GM18526 (cell line): ENCODE data around the gene NECAB2.

Source experiments
- POLR2A ChIP-seq: IDR thresholded peaks from 3 replicates; pipeline ENCODE4 v1.6.1; 2011; ENCODE audit not compliant: insufficient read length; ENCODE audit errors: extremely low read depth

The NECAB2 gene

GRCh38 chr16:83967838-83968305 is at the start of gene NECAB2:
NECAB2 (plus strand) TSS chr16:83968244; CDS start chr16:83968649, 405 bp downstream.
- TF ChIP-seq POLR2A, result no peak

- no peak for TF ChIP-seq POLR2A
These were observed 47.1 kb upstream of the NECAB2 start for GRCh38 chr16:83920894-83921491.

- TF ChIP-seq POLR2A, result no peak
These were observed 44.3 kb upstream of the NECAB2 start for GRCh38 chr16:83923581-83924365.

- TF ChIP-seq POLR2A, result no peak
These were observed 43.4 kb upstream of the NECAB2 start for GRCh38 chr16:83924686-83925085.

GRCh38 chr16:83925095-83925905 is 42.7 kb upstream of the NECAB2 start:
- no peak for TF ChIP-seq POLR2A

GRCh38 chr16:83925957-83926725 is 41.9 kb upstream of the NECAB2 start:
- no peak for TF ChIP-seq POLR2A

- TF ChIP-seq POLR2A, result no peak
These were observed 41.2 kb upstream of the NECAB2 start for GRCh38 chr16:83926726-83927397.

GRCh38 chr16:83928341-83929055 is 39.5 kb upstream of the NECAB2 start:
- TF ChIP-seq POLR2A, result no peak

GRCh38 chr16:83929811-83930555 is 38.1 kb upstream of the NECAB2 start:
- TF ChIP-seq POLR2A, result no peak

GRCh38 chr16:83930730-83931500 is 37.1 kb upstream of the NECAB2 start:
- no peak for TF ChIP-seq POLR2A

- TF ChIP-seq POLR2A, result no peak
These were observed 36.5 kb upstream of the NECAB2 start for GRCh38 chr16:83931556-83931955.

GRCh38 chr16:83932304-83932703 is 35.7 kb upstream of the NECAB2 start:
- no peak for TF ChIP-seq POLR2A

- TF ChIP-seq POLR2A, result no peak
These were observed 34.9 kb upstream of the NECAB2 start for GRCh38 chr16:83932955-83933673.
